H1 (cell line): Measurements from ENCODE around the gene CHRDL1. TPM values are rescaled to one million over a fixed set of nuclear protein-coding genes. Genes with fewer than 3 reads are reported as not detected.

Experiments
- CTCF ChIA-PET: fragments of 300-600 bp; sonication (Branson Sonifier 250); formaldehyde crosslinking; loops from one replicate; lab custom pipeline; 2021; ENCODE audit not compliant: partially characterized antibody; lab: Charles Lee
- POLR2A ChIA-PET: fragments of 300-600 bp; sonication (Branson Sonifier 250); formaldehyde crosslinking; loops from one replicate; lab custom pipeline; 2021; ENCODE audit warnings: inconsistent platforms; ENCODE audit not compliant: partially characterized antibody; lab: Charles Lee
- DNase-seq, 2 experiments: peaks; one replicate each; pipeline versions ENCODE4 v3.0.0 to v3.0.0-alpha.2; 2010 to 2022; ENCODE audit warnings: low spot score in 2 of 2, low read depth in 1 of 2, mixed read lengths in 1 of 2
- FAIRE-seq: peaks from 2 replicates; lab custom pipeline; 2011; peaks lifted over from hg19 to GRCh38; lab: Jason Lieb, UNC
- H2AFZ ChIP-seq: 2 replicates; pipeline ENCODE4 v1.8.1; 2012; ENCODE audit warnings: low read length, inconsistent platforms
- H2AK5ac ChIP-seq: 2 replicates; pipeline ENCODE4 v1.6.1; 2013; ENCODE audit warnings: low read depth, low read length
- H2BK120ac ChIP-seq: replicated peaks from 2 replicates; pipeline ENCODE3; 2013; ENCODE audit warnings: low read depth, low read length, inconsistent platforms
- H2BK12ac ChIP-seq: 2 replicates; pipeline ENCODE4 v1.6.1; 2013; ENCODE audit warnings: low read depth, low read length
- H2BK15ac ChIP-seq: 2 replicates; pipeline ENCODE4 v1.6.1; 2013; ENCODE audit warnings: low read length
- H2BK20ac ChIP-seq: 2 replicates; pipeline ENCODE4 v1.6.1; 2013; ENCODE audit warnings: low read length
- H2BK5ac ChIP-seq: 2 replicates; pipeline ENCODE4 v1.6.1; 2013; ENCODE audit warnings: low read depth, low read length
- H3K14ac ChIP-seq: 2 replicates; pipeline ENCODE4 v1.6.1; 2013; ENCODE audit warnings: inconsistent platforms; ENCODE audit not compliant: insufficient read length
- H3K18ac ChIP-seq: 2 replicates; pipeline ENCODE4 v1.6.1; 2013; ENCODE audit warnings: low read length; ENCODE audit errors: extremely low read depth
- H3K23ac ChIP-seq: 2 replicates; pipeline ENCODE4 v1.6.1; 2013; ENCODE audit warnings: inconsistent platforms; ENCODE audit not compliant: insufficient read length
- H3K23me2 ChIP-seq: 2 replicates; pipeline ENCODE4 v1.6.1; 2013; ENCODE audit warnings: low read depth, low read length
- H3K27ac ChIP-seq: 2 replicates; pipeline ENCODE4 v1.6.1; 2011; ENCODE audit warnings: low read depth, low read length, inconsistent platforms
- H3K27me3 ChIP-seq, 4 experiments: replicated peaks in 1 of 4; 1 replicate in 1 of 4; 2 replicates in 3 of 4; pipeline versions ENCODE4 v1.6.1 to v1.8.1; 2011 to 2013; ENCODE audit warnings: low read length in 3 of 4, mild to moderate bottlenecking in 3 of 4, inconsistent platforms in 2 of 4, mixed read lengths in 2 of 4, moderate library complexity in 1 of 4; ENCODE audit not compliant: control insufficient read depth in 3 of 4, insufficient read depth in 3 of 4; ENCODE audit errors: extremely low read depth in 1 of 4
- H3K36me3 ChIP-seq, 4 experiments: 2 replicates each; pipeline versions ENCODE4 v1.6.1 to v1.8.1; 2011 to 2013; ENCODE audit warnings: mild to moderate bottlenecking in 4 of 4, low read length in 3 of 4, moderate library complexity in 2 of 4, control low read depth in 1 of 4, inconsistent platforms in 1 of 4; ENCODE audit not compliant: insufficient read depth in 4 of 4, control insufficient read depth in 2 of 4
- H3K4ac ChIP-seq: replicated peaks from 2 replicates; pipeline ENCODE3; 2013; ENCODE audit warnings: low read length, low read depth, mixed read lengths, inconsistent platforms; ENCODE audit not compliant: insufficient read length
- H3K4me1 ChIP-seq, 4 experiments: replicated peaks in 1 of 4; 1 replicate in 1 of 4; 2 replicates in 3 of 4; pipeline versions ENCODE4 v1.6.1 to v1.8.1; 2011 to 2013; ENCODE audit warnings: low read length in 3 of 4, inconsistent platforms in 2 of 4, mixed read lengths in 1 of 4; ENCODE audit not compliant: insufficient read depth in 4 of 4, control insufficient read depth in 3 of 4
- H3K4me2 ChIP-seq, 2 experiments: 2 replicates each; pipeline versions ENCODE4 v1.6.1 to v1.8.1; 2011 to 2013; ENCODE audit warnings: low read depth in 2 of 2, low read length in 2 of 2, control low read depth in 1 of 2, inconsistent platforms in 1 of 2, mild to moderate bottlenecking in 1 of 2; ENCODE audit not compliant: insufficient read depth in 1 of 2
- H3K4me3 ChIP-seq, 4 experiments: fragments of 200-600, 300-600 bp in 1 of 4; sonication (generic), shearing (Covaris generic), sonication (Bioruptor Twin) in 1 of 4; 2 replicates each; pipeline versions ENCODE4 v1.5.1 to v1.8.1; 2011 to 2016; ENCODE audit warnings: low read length in 4 of 4, low read depth in 3 of 4, control low read depth in 2 of 4, inconsistent platforms in 2 of 4, mild to moderate bottlenecking in 2 of 4, mixed read lengths in 1 of 4, moderate library complexity in 1 of 4; ENCODE audit not compliant: insufficient read depth in 2 of 4; ENCODE audit errors: extremely low read depth in 1 of 4
- H3K56ac ChIP-seq: replicated peaks from 2 replicates; pipeline ENCODE3; 2013; ENCODE audit warnings: low read depth, mild to moderate bottlenecking, mixed read lengths, low read length, inconsistent platforms; ENCODE audit not compliant: insufficient read length
- H3K79me1 ChIP-seq: 2 replicates; pipeline ENCODE4 v1.6.1; 2013; ENCODE audit warnings: low read depth, low read length, control low read depth
- H3K79me2 ChIP-seq, 2 experiments: 2 replicates each; pipeline versions ENCODE4 v1.6.1 to v1.8.1; 2012 to 2013; ENCODE audit warnings: low read length in 2 of 2, mild to moderate bottlenecking in 2 of 2, inconsistent platforms in 1 of 2; ENCODE audit not compliant: insufficient read depth in 2 of 2, control insufficient read depth in 1 of 2
- H3K9ac ChIP-seq, 4 experiments: replicated peaks in 1 of 4; 1 replicate in 1 of 4; 2 replicates in 3 of 4; pipeline versions ENCODE4 v1.6.1 to v1.8.1; 2011 to 2013; ENCODE audit warnings: low read depth in 3 of 4, low read length in 3 of 4, control low read depth in 2 of 4, mild to moderate bottlenecking in 2 of 4, moderate library complexity in 2 of 4, inconsistent platforms in 1 of 4; ENCODE audit errors: extremely low read depth in 1 of 4
- H3K9me3 ChIP-seq, 2 experiments: 2 replicates each; pipeline versions ENCODE4 v1.6.1 to v1.8.1; 2012 to 2013; ENCODE audit warnings: mild to moderate bottlenecking in 2 of 2, moderate library complexity in 2 of 2, control low read depth in 1 of 2, inconsistent platforms in 1 of 2, low read depth in 1 of 2, low read length in 1 of 2, mixed read lengths in 1 of 2; ENCODE audit not compliant: insufficient read depth in 2 of 2
- H4K20me1 ChIP-seq, 2 experiments: replicated peaks in 1 of 2; 2 replicates each; pipeline versions ENCODE3 to v1.8.1; 2011 to 2013; ENCODE audit warnings: inconsistent platforms in 2 of 2, low read length in 2 of 2, mild to moderate bottlenecking in 1 of 2; ENCODE audit not compliant: insufficient read depth in 2 of 2, control insufficient read depth in 1 of 2
- H4K5ac ChIP-seq: 2 replicates; pipeline ENCODE4 v1.6.1; 2013; ENCODE audit warnings: low read length, low read depth, mixed read lengths, inconsistent platforms; ENCODE audit not compliant: insufficient read length
- H4K8ac ChIP-seq: 2 replicates; pipeline ENCODE4 v1.8.0; 2013; ENCODE audit warnings: mild to moderate bottlenecking, moderate library complexity, low read length, inconsistent platforms; ENCODE audit not compliant: insufficient read depth; ENCODE audit errors: extremely low read depth
- H4K91ac ChIP-seq: replicated peaks from 2 replicates; pipeline ENCODE3; 2013; ENCODE audit warnings: low read length, mixed read lengths, inconsistent platforms; ENCODE audit not compliant: insufficient read length
- ASH2L ChIP-seq: fragments of 200-600, 300-600 bp; sonication (generic); IDR thresholded peaks from one replicate; pipeline ENCODE4 v1.7.1; 2017; ENCODE audit warnings: low read length
- BACH1 ChIP-seq: IDR thresholded peaks from 2 replicates; pipeline ENCODE4 v1.6.1; 2012; ENCODE audit warnings: low read length, improper control_type of control experiment
- CBX5 ChIP-seq: fragments of 300-800, 300-1000 bp; sonication (generic); IDR thresholded peaks from 2 replicates; pipeline ENCODE4 v1.7.1; 2016; ENCODE audit warnings: antibody characterized with exemption, low read length, low read depth
- CEBPB ChIP-seq: IDR thresholded peaks from 2 replicates; pipeline ENCODE4 v1.6.1; 2012; ENCODE audit warnings: low read depth, low read length
- CHD2 ChIP-seq: IDR thresholded peaks from 2 replicates; pipeline ENCODE4 v1.6.1; 2012; ENCODE audit warnings: low read length, improper control_type of control experiment
- EP300 ChIP-seq, 2 experiments: IDR thresholded peaks; 1 replicate in 1 of 2; 2 replicates in 1 of 2; pipeline ENCODE4 v1.6.1; 2011 to 2012; ENCODE audit warnings: low read depth in 2 of 2, low read length in 2 of 2, mild to moderate bottlenecking in 2 of 2, borderline replicate concordance in 1 of 2, inconsistent platforms in 1 of 2, moderate library complexity in 1 of 2
- HDAC6 ChIP-seq: IDR thresholded peaks from one replicate; pipeline ENCODE4 v1.7.1; 2012; ENCODE audit warnings: low read depth, mild to moderate bottlenecking, inconsistent platforms, low read length, moderate library complexity
- KDM4A ChIP-seq: IDR thresholded peaks from one replicate; pipeline ENCODE4 v1.7.1; 2012; ENCODE audit warnings: low read depth, mild to moderate bottlenecking, moderate library complexity, low read length, inconsistent platforms; ENCODE audit not compliant: severe bottlenecking
- KDM5A ChIP-seq: fragments of 200-600 bp; IDR thresholded peaks from 2 replicates; pipeline ENCODE4 v1.7.1; 2012; ENCODE audit warnings: mild to moderate bottlenecking, low read length, inconsistent platforms, mixed read lengths
- MAFK ChIP-seq: IDR thresholded peaks from 2 replicates; pipeline ENCODE4 v1.6.1; 2012; ENCODE audit warnings: low read depth, mild to moderate bottlenecking, improper control_type of control experiment, low read length
- MAX ChIP-seq: IDR thresholded peaks from 2 replicates; pipeline ENCODE4 v1.6.1; 2012; ENCODE audit warnings: inconsistent platforms
- POLR2AphosphoS5 ChIP-seq: IDR thresholded peaks from 2 replicates; pipeline ENCODE4 v1.6.1; 2011; ENCODE audit warnings: low read depth, low read length
- RBBP5 ChIP-seq: IDR thresholded peaks from 2 replicates; pipeline ENCODE4 v1.7.1; 2012; ENCODE audit warnings: low read depth, mild to moderate bottlenecking, inconsistent platforms, low read length, moderate library complexity, borderline replicate concordance
- SUZ12 ChIP-seq: fragments of 200-600 bp; sonication (generic); IDR thresholded peaks from 2 replicates; pipeline ENCODE4 v1.6.1; 2012; ENCODE audit warnings: mild to moderate bottlenecking, inconsistent platforms, low read length, moderate library complexity, mixed read lengths
- TAF1 ChIP-seq: IDR thresholded peaks from 2 replicates; pipeline ENCODE4 v1.6.1; 2011; ENCODE audit warnings: mild to moderate bottlenecking, low read depth, low read length
- ZNF274 ChIP-seq: IDR thresholded peaks from 2 replicates; pipeline ENCODE4 v1.7.0; 2012; ENCODE audit warnings: low read length, borderline replicate concordance; ENCODE audit errors: extremely low read depth
- WGBS, 2 experiments: shearing (Covaris generic) in 1 of 2; methylation state at CpG; one replicate each; pipeline versions ENCODE4 v1.1.6 to v1.1.7; 2013 to 2015; ENCODE audit warnings: low lambda C conversion rate in 2 of 2, mixed read lengths in 2 of 2, inconsistent platforms in 1 of 2, low coverage in 1 of 2, missing lambda C conversion rate in 1 of 2; ENCODE audit not compliant: insufficient replicate concordance in 2 of 2, insufficient coverage in 1 of 2, insufficient read length in 1 of 2; ENCODE audit errors: extremely low coverage in 1 of 2, missing lambda C conversion rate in 1 of 2; 5-methylcytosine and 5-hydroxymethylcytosine counted together
- polyA plus RNA-seq, 7 experiments: library from polyadenylated mRNA; depleted of rRNA in 3 of 7; stranded (reverse) in 5 of 7; unstranded in 2 of 7; fragments of >200 nt in 5 of 7; fragments of 200-250 nt in 2 of 7; gene quantifications; 1 replicate in 5 of 7; 2 replicates in 1 of 7; 4 replicates in 1 of 7; pipeline versions ENCODE4 v1.2.1 to v1.2.3, GENCODE V29; 2011 to 2013; ENCODE audit warnings: missing spikeins in 2 of 7, mixed read lengths in 2 of 7
- total RNA-seq: library from RNA; stranded (reverse); fragmentation: NEBNext Ultra II Directional; extraction: Animal tissue kit (Norgen Biotek cat#: 25700); gene quantifications from 2 replicates; pipeline ENCODE4 v1.2.1, GENCODE V29; 2021

CHRDL1 gene
- total and polyA plus RNA-seq, 2 of the 8 experiments (the other 6 are each of a cell fraction or from before 2014, with no cell fraction given): 5.6 to 15.6 TPM

- ChIA-PET POLR2A (no interaction called here), CTCF (no interaction called here)
- H3K4ac ChIP-seq: no peak overlapping the region
- no peaks in the 10 kb centered on the region for H3K36me3 ChIP-seq
- no peaks in the 10 kb centered on the region for H3K79me2 ChIP-seq
- H3K27me3 ChIP-seq: no peaks in the 10 kb centered on the region
- H2BK12ac ChIP-seq: no peak overlapping the region
- H3K56ac ChIP-seq: no peak overlapping the region
- H2BK15ac ChIP-seq: no peak overlapping the region
- H3K4me3 ChIP-seq: no peak overlapping the region
- DNase-seq (no peak), FAIRE-seq (no peak)
- H3K9me3 ChIP-seq: no peaks in the 10 kb centered on the region
- no peaks in the 10 kb centered on the region for H3K4me1 ChIP-seq
- no peak overlapping the region for H3K18ac ChIP-seq
- H3K23ac ChIP-seq: no peak overlapping the region
- H4K8ac ChIP-seq: no peak overlapping the region
- no peak overlapping the region for H2BK120ac ChIP-seq
- no peaks in the 10 kb centered on the region for H3K23me2 ChIP-seq
- no peak overlapping the region for H2BK5ac ChIP-seq
- WGBS, 2 experiments: 100% methylated on average over 2 of the region's 2 CpGs; no CpG with 5 or more reads in 1 of the 2 experiments
- H3K4me2 ChIP-seq: no peak overlapping the region
- H4K5ac ChIP-seq: no peak overlapping the region
- no peak overlapping the region for H4K91ac ChIP-seq
- no peak overlapping the region for H2BK20ac ChIP-seq
- H3K79me1 ChIP-seq: no peaks in the 10 kb centered on the region
- no peaks in the 10 kb centered on the region for H4K20me1 ChIP-seq
- no peak overlapping the region for H2AFZ ChIP-seq
- no peak overlapping the region for H3K14ac ChIP-seq
- H2AK5ac ChIP-seq: no peak overlapping the region
- H3K9ac ChIP-seq: no peak overlapping the region
- no peak overlapping the region for H3K27ac ChIP-seq
- no peak for TF ChIP-seq SUZ12
- no peak for TF ChIP-seq ZNF274
- TF ChIP-seq BACH1: no peak
- no peak for TF ChIP-seq POLR2AphosphoS5
- TF ChIP-seq CEBPB: no peak
- no peak for TF ChIP-seq MAFK
- TF ChIP-seq KDM5A: no peak
- no peak for TF ChIP-seq CHD2
- TF ChIP-seq CBX5: no peak
- no peak for TF ChIP-seq ASH2L
- TF ChIP-seq EP300 (IDR thresholded peaks at IDR 0.05; ENCODE audit: borderline replicate concordance in 1 of 2, low read depth in 2 of 2, low read length in 2 of 2): no peak
- no peak for TF ChIP-seq KDM4A
- no peak for TF ChIP-seq MAX
- TF ChIP-seq TAF1: no peak
- TF ChIP-seq HDAC6: no peak
- no peak for TF ChIP-seq RBBP5
Observed at GRCh38 chrX:110713666-110714065, 82.0 kb downstream of the CHRDL1 start.
